Measurements from ENCODE around the gene VCP.
A peak's percentile ranks its signal among the peaks of the same experiment; 100 is the strongest.
"Not testable (repeated sequence)": the region's sequence is repeated elsewhere in the genome, so short reads cannot be mapped to it uniquely, and the experiment has no call there.

Gene VCP

GRCh38 chr9:35057271-35057620 lies 15.2 kb downstream of the VCP start:
- no peak for DNase-seq

- DNase-seq: no peak
Observed at GRCh38 chr9:35056571-35057270, 15.7 kb downstream of the VCP start.

GRCh38 chr9:35054871-35055644 lies 17.4 kb downstream of the VCP start:
- no peak for DNase-seq

GRCh38 chr9:35054185-35054835 lies 18.1 kb downstream of the VCP start:
- DNase-seq: no peak

- peak; percentile 8 for DNase-seq
Observed at GRCh38 chr9:35051069-35051967, 21.1 kb downstream of the VCP start.

GRCh38 chr9:35048511-35048910 lies 23.9 kb downstream of the VCP start:
- DNase-seq: no peak

GRCh38 chr9:35044071-35044470 lies 28.4 kb downstream of the VCP start:
- DNase-seq: no peak

GRCh38 chr9:35042891-35043545 lies 29.4 kb downstream of the VCP start:
- DNase-seq: no peak

GRCh38 chr9:35042081-35042604 lies 30.3 kb downstream of the VCP start:
- DNase-seq: no peak

- no peak for DNase-seq
Observed at GRCh38 chr9:35035851-35036701, 36.3 kb downstream of the VCP start.

GRCh38 chr9:35033101-35033500 lies 39.3 kb downstream of the VCP start:
- DNase-seq: no peak

GRCh38 chr9:35029852-35030251 lies 42.6 kb downstream of the VCP start:
- no peak for DNase-seq

- no peak for DNase-seq
Observed at GRCh38 chr9:35029241-35029640, 43.2 kb downstream of the VCP start.

GRCh38 chr9:35028341-35028740 lies 44.1 kb downstream of the VCP start:
- DNase-seq: no peak

GRCh38 chr9:35027860-35028259 lies 44.6 kb downstream of the VCP start:
- no peak for DNase-seq

- no peak for DNase-seq
Observed at GRCh38 chr9:35027374-35027773, 45.1 kb downstream of the VCP start.

GRCh38 chr9:35026671-35027070 lies 45.8 kb downstream of the VCP start:
- no peak for DNase-seq

- DNase-seq: not testable (repeated sequence)
Observed at GRCh38 chr9:35023443-35023842, 49.0 kb downstream of the VCP start.

- no peak for DNase-seq
Observed at GRCh38 chr9:35014517-35014916, 57.9 kb downstream of the VCP start.

- no peak for DNase-seq
Observed at GRCh38 chr9:35010351-35010958, 62.0 kb downstream of the VCP start.

Data from midbrain (tissue), 1 donor.